Liver (tissue), 9 donors: ENCODE results near the gene RAD51AP2. TPM values are rescaled to one million over a fixed set of nuclear protein-coding genes. Genes with fewer than 3 reads are reported as not detected.

Source experiments
- DNase-seq: peaks from one replicate; pipeline ENCODE4 v3.0.0-alpha.2; 2017; ENCODE audit warnings: low spot score
- H3K27ac ChIP-seq, 2 donors: one replicate each; pipeline ENCODE4 v1.7.0; 2013; ENCODE audit warnings: inconsistent platforms in 2 of 2, low read length in 2 of 2, control low read depth in 1 of 2, low read depth in 1 of 2, mild to moderate bottlenecking in 1 of 2
- H3K27me3 ChIP-seq, 4 donors: one replicate each; pipeline versions ENCODE4 v1.6.1 to v1.7.0; 2013; ENCODE audit warnings: low read length in 3 of 4, inconsistent platforms in 1 of 4, mild to moderate bottlenecking in 1 of 4, moderate library complexity in 1 of 4; ENCODE audit not compliant: control insufficient read depth in 4 of 4, insufficient read depth in 4 of 4
- H3K36me3 ChIP-seq, 4 donors: one replicate each; pipeline versions ENCODE4 v1.6.1 to v1.7.0; 2013; ENCODE audit warnings: low read length in 3 of 4, mild to moderate bottlenecking in 3 of 4, low read depth in 1 of 4, moderate library complexity in 1 of 4; ENCODE audit not compliant: control insufficient read depth in 4 of 4, insufficient read depth in 3 of 4
- H3K4me1 ChIP-seq, 4 donors: one replicate each; pipeline versions ENCODE4 v1.6.1 to v1.7.0; 2013; ENCODE audit warnings: low read length in 3 of 4, mild to moderate bottlenecking in 3 of 4, moderate library complexity in 1 of 4; ENCODE audit not compliant: control insufficient read depth in 4 of 4, insufficient read depth in 4 of 4
- H3K4me3 ChIP-seq, 3 donors: one replicate each; pipeline versions ENCODE4 v1.6.1 to v1.7.0; 2013; ENCODE audit warnings: low read length in 3 of 3, control low read depth in 1 of 3, low read depth in 1 of 3, mild to moderate bottlenecking in 1 of 3
- H3K9ac ChIP-seq, 2 donors: one replicate each; pipeline ENCODE4 v1.7.0; 2013; ENCODE audit warnings: low read length in 2 of 2, mild to moderate bottlenecking in 2 of 2, moderate library complexity in 2 of 2, control low read depth in 1 of 2, low read depth in 1 of 2
- H3K9me3 ChIP-seq, 4 donors: one replicate each; pipeline versions ENCODE4 v1.6.1 to v1.7.0; 2013; ENCODE audit warnings: low read length in 3 of 4; ENCODE audit not compliant: control insufficient read depth in 4 of 4
- ATF3 ChIP-seq: IDR thresholded peaks from 2 replicates; pipeline ENCODE4 v1.6.1; 2016; ENCODE audit warnings: antibody characterized with exemption
- EGR1 ChIP-seq, 2 donors: IDR thresholded peaks; 2 replicates each; pipeline ENCODE4 v1.6.1; 2016 to 2018; ENCODE audit warnings: antibody characterized with exemption in 2 of 2, low read depth in 2 of 2
- FOXA1 ChIP-seq: IDR thresholded peaks from 2 replicates; pipeline ENCODE4 v1.6.1; 2016; ENCODE audit warnings: antibody characterized with exemption
- FOXA2 ChIP-seq: IDR thresholded peaks from 2 replicates; pipeline ENCODE4 v1.6.1; 2016; ENCODE audit warnings: antibody characterized with exemption
- GABPA ChIP-seq, 2 donors: IDR thresholded peaks in 1 of 2; conservative IDR thresholded peaks in 1 of 2; 2 replicates each; pipeline ENCODE4 v1.6.1; 2016; ENCODE audit warnings: antibody characterized with exemption in 2 of 2, mild to moderate bottlenecking in 1 of 2, moderate library complexity in 1 of 2
- HNF4A ChIP-seq, 2 donors: conservative IDR thresholded peaks; 2 replicates each; pipeline ENCODE4 v1.6.1; 2016; ENCODE audit warnings: antibody characterized with exemption in 2 of 2, mild to moderate bottlenecking in 2 of 2
- HNF4G ChIP-seq: IDR thresholded peaks from 2 replicates; pipeline ENCODE4 v1.6.1; 2016; ENCODE audit warnings: antibody characterized with exemption
- JUND ChIP-seq, 2 donors: IDR thresholded peaks; 2 replicates each; pipeline ENCODE4 v1.6.1; 2016; ENCODE audit warnings: antibody characterized with exemption in 2 of 2
- MAX ChIP-seq: IDR thresholded peaks from 2 replicates; pipeline ENCODE4 v1.6.1; 2016; ENCODE audit warnings: antibody characterized with exemption
- NR2F2 ChIP-seq: IDR thresholded peaks from 2 replicates; pipeline ENCODE4 v1.6.1; 2016; ENCODE audit warnings: antibody characterized with exemption
- RAD21 ChIP-seq, 2 donors: IDR thresholded peaks; 2 replicates each; pipeline ENCODE4 v1.6.1; 2016; ENCODE audit warnings: antibody characterized with exemption in 2 of 2, mild to moderate bottlenecking in 2 of 2
- REST ChIP-seq: IDR thresholded peaks from 2 replicates; pipeline ENCODE4 v1.6.1; 2016; ENCODE audit warnings: antibody characterized with exemption, mild to moderate bottlenecking
- RXRA ChIP-seq, 2 donors: IDR thresholded peaks; 2 replicates each; pipeline ENCODE4 v1.6.1; 2017 to 2018; ENCODE audit warnings: antibody characterized with exemption in 2 of 2, mild to moderate bottlenecking in 1 of 2
- TAF1 ChIP-seq: conservative IDR thresholded peaks from 2 replicates; pipeline ENCODE4 v1.6.1; 2016; ENCODE audit warnings: antibody characterized with exemption, mild to moderate bottlenecking
- YY1 ChIP-seq: IDR thresholded peaks from 2 replicates; pipeline ENCODE4 v1.6.1; 2016; ENCODE audit warnings: antibody characterized with exemption, mild to moderate bottlenecking
- ZBTB33 ChIP-seq: IDR thresholded peaks from 2 replicates; pipeline ENCODE4 v1.6.1; 2016; ENCODE audit warnings: antibody characterized with exemption
- WGBS: extraction: QIAGEN DNeasy Blood & Tissue Kit; methylation state at CpG from one replicate; pipeline ENCODE4 v1.1.7; 2013; 5-methylcytosine and 5-hydroxymethylcytosine counted together
- polyA plus RNA-seq, 2 donors: library from polyadenylated mRNA; stranded (reverse) in 1 of 2; unstranded in 1 of 2; fragments of 200-250 nt in 1 of 2; fragments of >200 nt in 1 of 2; fragmentation: Nextera tagmentation in 1 of 2; extraction: Ambion mirVana in 1 of 2; gene quantifications; one replicate each; pipeline versions ENCODE4 v1.2.1 to v1.2.3, GENCODE V29; 2013 to 2015
- total RNA-seq, 2 donors: library from RNA; depleted of rRNA; stranded (reverse); fragments of >200 nt; gene quantifications; one replicate each; pipeline ENCODE4 v1.2.3, GENCODE V29; 2014
- donor health status: healthy.
- donor health status: healthy.
- donor health status: healthy.
- donor health status: healthy.
- donor health status: healthy.

Gene RAD51AP2
- total and polyA plus RNA-seq, 4 donors = 0.02 to 0.25 (median 0.11) TPM

GRCh38 chr2:17515652-17516051, 2.6 kb downstream of the RAD51AP2 start:
- H3K9me3 ChIP-seq = no peaks in the 10 kb centered on the region
- peaks cover 0 to 5% (median 2%) of the 10 kb centered on the region in 4 donors for H3K4me1 ChIP-seq
- no peak for DNase-seq
- no peak overlapping the region for H3K9ac ChIP-seq
- TF ChIP-seq GABPA (IDR thresholded peaks at IDR 0.05 in 1 of 2, conservative IDR thresholded peaks at IDR 0.05 in 1 of 2) = no peak
- no peak for TF ChIP-seq ATF3
- no peak for TF ChIP-seq FOXA1
- TF ChIP-seq YY1 = no peak
- no peak for TF ChIP-seq NR2F2
- no peak for TF ChIP-seq EGR1 (IDR thresholded peaks at IDR 0.05; ENCODE audit: low read depth in 2 of 2)
- no peak for TF ChIP-seq JUND (IDR thresholded peaks at IDR 0.05)
- TF ChIP-seq RAD21 (IDR thresholded peaks at IDR 0.05) = no peak
- no peak for TF ChIP-seq MAX
- H3K36me3 ChIP-seq = no peaks in the 10 kb centered on the region
- H3K27ac ChIP-seq = no peak overlapping the region
- no peak overlapping the region for H3K4me3 ChIP-seq
- no peaks in the 10 kb centered on the region for H3K27me3 ChIP-seq

- TF ChIP-seq NR2F2 (no peak), GABPA (IDR thresholded peaks at IDR 0.05 in 1 of 2, conservative IDR thresholded peaks at IDR 0.05 in 1 of 2) (no peak), HNF4G (no peak), MAX (no peak), RXRA (IDR thresholded peaks at IDR 0.05) (no peak)
- no peaks in the 10 kb centered on the region for H3K9me3 ChIP-seq
- DNase-seq = no peak
- no peaks in the 10 kb centered on the region for H3K36me3 ChIP-seq
- H3K4me3 ChIP-seq = no peak overlapping the region
- no peaks in the 10 kb centered on the region for H3K4me1 ChIP-seq
- no peak overlapping the region for H3K27ac ChIP-seq
- WGBS = 85% methylated on average over 2 of the region's 2 CpGs
- H3K9ac ChIP-seq = no peak overlapping the region
- no peaks in the 10 kb centered on the region for H3K27me3 ChIP-seq
Observed at GRCh38 chr2:17506736-17507616, 11.3 kb downstream of the RAD51AP2 start.

GRCh38 chr2:17497718-17498117, 20.5 kb downstream of the RAD51AP2 start:
- 69% methylated on average over 1 of the region's 1 CpG for WGBS
- DNase-seq = no peak
- Histone ChIP-seq H3K4me3 (no peak overlapping the region), H3K27me3 (no peaks in the 10 kb centered on the region), H3K36me3 (no peaks in the 10 kb centered on the region), H3K9me3 (no peaks in the 10 kb centered on the region), H3K27ac (no peak overlapping the region), H3K9ac (no peak overlapping the region), H3K4me1 (no peaks in the 10 kb centered on the region)
- TF ChIP-seq FOXA2 (no peak), RAD21 (IDR thresholded peaks at IDR 0.05) (no peak), TAF1 (no peak), HNF4A (conservative IDR thresholded peaks at IDR 0.05) (no peak), ZBTB33 (no peak), REST (no peak), JUND (IDR thresholded peaks at IDR 0.05) (no peak), GABPA (IDR thresholded peaks at IDR 0.05 in 1 of 2, conservative IDR thresholded peaks at IDR 0.05 in 1 of 2) (no peak), FOXA1 (no peak), NR2F2 (no peak), YY1 (no peak), MAX (no peak)
